Activated CD4-positive, alpha-beta T cell treated with anti-CD3 and anti-CD28 coated beads, Interleukin-2, amount 50 U/mL, for 4 hours (primary cell): ENCODE measurements around the gene CWC22.
"Not testable (repeated sequence)": the region's sequence is repeated elsewhere in the genome, so short reads cannot be mapped to it uniquely, and the experiment has no call there.

Source experiments
- DNase-seq, 2 experiments: peaks; one replicate each; pipeline ENCODE4 v3.0.0-alpha.2; 2020

The CWC22 gene

DNA sequence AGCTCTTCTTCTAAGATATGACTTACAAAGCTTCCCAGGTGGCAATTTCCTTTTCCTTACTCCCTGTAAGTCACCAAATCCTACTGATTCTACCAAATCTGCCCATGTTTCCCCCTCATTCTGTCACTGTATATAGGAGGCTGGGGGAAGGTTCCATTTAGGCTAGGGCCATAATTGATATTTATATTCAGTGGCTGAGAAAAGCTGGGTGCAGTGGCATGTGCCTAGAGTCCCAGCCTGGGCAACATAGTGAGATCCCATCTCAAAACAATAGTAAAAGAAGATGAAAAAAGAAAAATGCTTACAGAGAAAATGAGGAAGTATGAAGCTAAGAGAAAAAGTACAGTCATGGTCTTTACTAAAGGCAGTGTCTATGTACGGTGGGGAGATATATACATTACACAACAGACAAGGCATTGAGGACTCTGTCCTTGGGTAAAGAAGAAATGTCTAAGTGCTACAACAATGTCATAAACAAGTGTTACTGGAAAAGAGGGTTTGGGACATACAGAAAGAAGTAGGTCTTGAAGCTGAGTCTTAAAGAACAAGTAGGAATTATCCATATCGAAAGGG, 4.8 kb downstream of the CWC22 start:
- no peak for DNase-seq

GRCh38 chr2:180001726-180002125, 5.4 kb downstream of the CWC22 start:
- no peak for DNase-seq

DNA sequence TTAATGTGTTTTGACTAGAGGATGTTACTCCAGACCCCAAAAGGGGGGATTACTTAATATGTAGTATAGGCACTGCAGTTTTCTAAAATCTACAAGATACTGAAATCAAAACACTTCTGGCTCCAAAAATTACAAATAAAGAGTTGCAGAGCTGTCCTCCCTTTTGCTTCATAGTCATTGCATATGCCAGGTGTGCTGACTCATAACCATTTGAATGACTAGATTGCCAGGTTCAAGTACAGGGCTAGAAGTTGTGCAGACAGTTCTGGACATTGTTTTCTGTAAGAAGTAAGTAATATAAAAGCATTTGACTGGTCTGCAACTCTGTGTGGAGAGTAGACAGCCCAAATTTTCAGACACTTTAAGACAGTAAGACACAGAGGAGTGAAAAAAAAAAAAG, 6.7 kb downstream of the CWC22 start:
- no peak for DNase-seq

DNA sequence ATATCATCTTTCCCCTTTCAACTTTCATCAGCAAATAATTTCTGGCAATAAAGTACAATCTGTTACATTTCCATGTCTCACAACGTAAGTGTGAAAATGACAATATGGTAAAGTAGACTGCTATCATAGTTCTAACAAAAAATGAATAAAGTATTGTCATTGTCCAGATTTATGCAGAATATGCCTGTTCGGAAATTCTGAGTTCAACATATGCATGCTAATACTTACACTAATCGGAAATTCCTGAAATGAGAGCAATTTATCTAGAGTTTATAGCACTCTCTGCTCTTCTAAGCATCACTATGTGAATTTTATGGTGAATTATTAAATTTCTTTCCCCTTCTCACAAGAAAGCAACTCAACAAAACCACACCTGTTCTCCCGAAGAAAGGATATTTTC, 8.1 kb downstream of the CWC22 start:
- no peak for DNase-seq

DNA sequence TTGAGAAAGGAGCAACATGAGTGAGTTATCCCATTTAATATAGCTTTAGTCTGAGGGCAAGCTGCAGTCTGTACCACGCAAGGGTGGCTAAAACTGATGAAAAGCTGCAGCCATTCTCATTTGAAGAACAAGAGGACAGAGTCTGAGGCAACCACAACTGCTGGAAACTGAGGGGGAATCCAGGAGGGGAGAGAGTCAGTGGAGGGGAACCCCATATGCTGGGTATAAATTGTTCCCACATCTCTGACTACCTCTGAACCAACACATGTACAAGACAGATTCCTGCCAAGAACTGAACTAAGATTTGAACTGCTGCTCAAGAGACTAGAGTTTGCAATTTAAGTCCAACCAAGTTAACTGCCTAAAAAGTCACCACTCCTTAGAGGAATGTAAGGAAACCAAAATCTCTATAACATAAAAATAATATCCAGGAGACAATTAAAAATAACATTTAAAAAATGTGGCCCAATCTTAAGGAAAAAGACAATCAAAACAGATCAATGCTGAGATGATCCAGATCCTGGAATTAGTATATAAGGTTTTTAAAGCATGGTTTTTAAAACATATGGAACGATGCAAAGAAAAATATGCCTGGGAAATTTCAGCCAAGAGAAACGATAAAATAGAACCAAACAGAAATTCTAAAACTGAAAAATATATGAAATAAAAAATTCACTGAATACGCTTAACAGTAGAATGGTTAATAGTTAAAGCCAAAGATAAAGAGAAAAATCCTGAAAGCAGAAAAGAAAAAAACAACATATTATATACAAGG, 11.2 kb downstream of the CWC22 start:
- DNase-seq, result no peak

DNA sequence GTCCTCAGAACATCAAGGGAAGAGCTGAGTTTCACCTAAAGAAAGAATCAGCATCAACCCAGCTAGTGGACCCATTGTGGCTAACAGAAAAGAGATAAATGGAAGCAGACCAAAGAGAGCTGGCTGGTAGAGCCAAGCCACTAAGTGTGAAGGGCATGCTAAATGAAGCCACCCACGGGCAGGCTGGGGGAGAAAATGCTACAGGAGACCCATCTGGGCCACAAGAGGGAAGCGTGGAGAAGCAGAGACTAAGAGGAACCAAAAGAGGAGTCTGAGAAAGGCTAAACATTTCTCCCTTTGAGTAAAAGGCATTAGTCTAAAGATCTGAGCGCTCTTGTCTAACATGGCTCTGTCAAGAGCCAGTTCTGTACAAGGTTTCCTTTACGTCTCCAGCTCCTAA, 15.8 kb downstream of the CWC22 start:
- DNase-seq, result no peak

DNA sequence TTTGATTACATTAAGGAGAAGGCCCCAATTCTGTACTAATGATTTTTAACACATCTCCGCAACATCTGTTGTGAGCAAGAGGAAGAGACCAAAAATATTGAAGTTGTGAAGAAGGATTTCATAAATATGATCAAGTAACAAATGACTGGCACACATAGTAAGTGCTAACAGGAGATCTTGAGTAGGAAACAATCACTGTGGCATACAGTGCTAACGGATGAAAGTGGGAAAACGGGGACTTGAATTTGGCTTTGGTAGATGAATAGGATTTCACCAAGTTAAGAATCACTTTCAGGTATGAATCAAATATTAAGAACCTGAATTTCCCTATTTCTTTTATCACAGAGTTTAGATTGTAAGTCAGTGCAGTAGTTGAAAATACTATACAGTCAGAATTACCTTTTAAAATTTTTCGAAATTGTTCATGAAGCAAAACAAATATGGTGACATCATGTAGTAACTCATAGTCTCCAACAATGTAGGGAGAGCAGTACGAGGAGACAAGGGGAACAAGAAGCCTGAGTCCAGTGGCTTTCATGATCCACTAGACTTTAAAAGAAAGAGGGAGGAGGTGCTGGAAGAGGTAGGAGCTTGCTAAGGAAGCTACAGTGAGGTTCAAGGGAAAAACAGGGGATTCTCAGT, 16.3 kb downstream of the CWC22 start:
- DNase-seq, result no peak

- DNase-seq, result no peak
These were observed 19.2 kb downstream of the CWC22 start for GRCh38 chr2:179987916-179988315.

DNA sequence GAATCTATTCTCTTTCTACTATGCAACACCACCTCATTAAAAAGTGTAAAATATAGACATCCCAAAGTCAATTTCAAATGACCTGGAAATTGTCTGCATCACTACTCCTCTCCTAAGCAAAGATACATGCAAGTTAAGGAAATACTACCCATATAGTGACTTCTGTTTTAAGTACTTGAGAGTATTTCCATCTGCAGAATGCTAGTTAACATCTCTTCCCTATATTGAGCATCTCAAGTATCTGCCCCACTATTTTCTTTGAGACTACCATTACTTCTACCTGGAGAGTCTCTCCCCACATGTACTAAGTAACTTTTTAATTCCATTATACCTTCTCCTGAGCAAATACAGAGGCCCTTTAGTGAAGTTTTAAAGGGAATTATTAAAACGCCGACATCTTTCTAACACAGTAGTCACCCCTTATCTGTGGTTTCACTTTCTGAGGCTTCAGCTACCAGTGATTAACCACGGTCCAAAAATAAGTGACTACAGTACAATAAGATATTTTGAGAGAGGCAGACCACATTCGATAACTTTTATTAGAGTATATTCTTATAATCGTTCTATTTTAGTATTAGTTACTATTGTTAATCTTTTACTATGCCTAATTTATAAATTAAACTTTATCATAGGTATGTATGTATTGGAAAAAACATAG, 21.8 kb downstream of the CWC22 start:
- DNase-seq, result no peak

DNA sequence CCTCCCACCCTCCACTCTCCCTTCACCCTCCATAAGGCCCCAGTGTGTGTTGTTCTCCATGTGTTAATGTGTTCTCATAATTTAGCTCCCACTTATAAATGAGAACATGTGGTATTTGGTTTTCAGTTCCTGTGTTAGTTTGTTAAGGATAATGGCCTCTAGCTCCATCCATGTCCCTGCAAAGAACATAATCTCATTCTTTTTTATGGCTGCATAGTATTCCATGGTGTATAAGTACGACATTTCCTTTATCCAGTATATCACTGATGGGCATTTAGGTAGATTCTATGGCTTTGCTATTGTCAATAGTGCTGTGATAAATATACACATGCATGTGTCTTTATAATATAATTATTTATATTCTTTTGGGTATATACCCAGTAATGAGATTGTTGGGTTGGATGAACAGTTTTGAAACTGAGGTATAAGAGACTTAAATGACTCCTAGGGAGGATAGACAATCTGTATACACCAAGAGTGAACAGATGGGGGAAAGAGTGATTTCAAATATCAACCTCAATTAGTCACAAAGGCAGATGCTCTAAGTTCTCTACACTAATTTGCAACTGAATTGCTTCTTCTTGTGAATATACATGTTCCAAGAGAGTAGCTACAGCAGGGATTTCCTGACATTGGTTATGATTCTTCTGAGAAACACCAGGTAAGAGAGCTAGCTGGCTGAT, 23.7 kb downstream of the CWC22 start:
- DNase-seq, result no peak

GRCh38 chr2:179981085-179981484, 26.0 kb downstream of the CWC22 start:
- DNase-seq, result no peak

GRCh38 chr2:179974761-179975160, 32.3 kb downstream of the CWC22 start:
- no peak for DNase-seq

DNA sequence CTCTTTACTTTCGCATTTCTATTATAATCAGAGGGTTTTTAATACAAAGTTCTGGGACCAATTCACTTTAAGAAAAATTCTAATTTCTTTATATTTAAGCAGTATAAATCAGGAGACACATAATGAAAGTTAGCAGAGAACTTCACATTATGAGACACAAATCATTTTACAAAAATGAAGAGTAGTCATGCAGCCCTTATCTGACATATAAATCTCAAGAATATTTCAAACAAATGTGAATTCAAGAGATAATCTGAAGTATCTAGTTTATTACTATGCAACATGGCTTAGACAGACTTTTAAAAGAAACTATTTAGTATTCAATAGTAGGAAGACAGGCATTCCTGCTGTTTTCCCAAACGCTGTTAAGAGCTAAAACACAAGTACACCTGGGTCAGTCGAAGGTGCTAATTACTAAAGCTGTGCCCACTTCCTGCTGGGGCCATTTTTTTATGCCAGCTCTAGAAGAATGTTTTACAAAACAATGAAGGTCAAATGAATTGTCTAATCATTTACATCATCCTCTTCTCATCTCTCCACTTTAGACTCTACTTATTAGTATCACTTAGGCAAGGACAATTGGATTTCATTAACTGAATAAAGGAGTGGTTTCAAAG, 40.2 kb downstream of the CWC22 start:
- no peak for DNase-seq

DNA sequence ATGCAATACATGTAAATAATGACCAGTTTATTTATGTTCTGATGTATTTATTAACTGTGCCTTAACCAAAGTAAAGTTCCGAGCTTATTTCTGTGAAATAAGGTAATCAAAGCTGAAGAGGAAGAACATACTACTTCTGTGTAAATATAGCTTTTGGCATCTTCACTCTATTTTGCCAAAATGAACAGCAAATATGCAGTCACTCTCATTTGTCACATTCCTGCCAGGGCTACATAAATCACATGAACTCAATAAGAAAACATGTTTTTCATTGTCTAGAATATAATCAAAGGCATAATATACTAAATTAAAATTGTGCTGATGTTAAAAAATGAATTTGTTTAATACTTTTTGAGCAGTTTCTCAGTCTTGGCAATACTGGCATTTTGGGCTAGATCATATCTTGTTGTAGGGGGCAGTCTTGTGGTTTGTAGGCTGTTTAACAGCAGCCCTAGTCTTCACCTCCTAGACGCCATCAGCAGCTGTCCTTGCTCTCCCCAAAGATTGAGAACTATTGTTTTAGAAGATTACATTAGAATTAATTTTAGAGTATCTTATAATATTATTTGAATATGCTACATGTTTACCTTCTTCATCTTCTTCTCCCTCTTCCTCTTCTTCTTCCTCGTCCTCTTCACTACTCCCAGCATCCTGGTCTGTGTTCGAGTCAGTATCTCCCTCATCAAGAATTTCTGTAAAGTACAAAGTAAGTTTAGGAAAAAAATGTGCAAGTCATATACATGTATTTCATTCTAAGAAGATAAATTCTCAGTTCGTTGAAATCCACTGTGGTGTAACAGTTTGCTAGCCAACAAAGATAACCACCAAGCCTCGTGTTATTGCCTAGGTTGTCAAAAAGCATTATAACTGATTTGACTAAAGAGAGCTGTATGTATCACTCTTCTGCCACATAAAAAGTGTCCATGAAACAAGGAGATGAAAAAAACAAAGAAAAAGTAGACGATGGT, 41.5 kb downstream of the CWC22 start:
- DNase-seq, result no peak

GRCh38 chr2:179963626-179964025, 43.5 kb downstream of the CWC22 start:
- no peak for DNase-seq

GRCh38 chr2:179958251-179958650, 48.8 kb downstream of the CWC22 start:
- DNase-seq, result not testable (repeated sequence)

GRCh38 chr2:179954026-179954425, 53.1 kb downstream of the CWC22 start:
- DNase-seq, result no peak

GRCh38 chr2:179953359-179953758, 53.7 kb downstream of the CWC22 start:
- DNase-seq, result no peak

DNA sequence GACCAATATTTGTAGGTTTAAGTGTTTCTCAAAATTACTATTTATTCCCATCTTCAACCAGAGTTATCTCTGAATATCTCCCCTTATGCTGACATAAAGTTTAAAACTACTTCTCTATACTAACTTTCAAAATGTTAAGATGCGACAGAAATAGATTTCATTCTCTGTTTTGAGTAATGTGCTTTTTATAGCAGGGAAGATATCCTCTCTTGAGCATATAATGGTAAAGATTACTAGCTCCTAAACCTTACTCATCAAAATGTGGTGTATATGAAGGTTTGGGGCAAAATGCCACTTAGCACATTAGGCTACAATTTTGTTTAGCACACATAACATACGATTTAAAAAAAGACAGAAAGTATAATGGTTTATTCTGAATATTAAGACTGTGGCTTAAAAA, 54.4 kb downstream of the CWC22 start:
- no peak for DNase-seq

DNA sequence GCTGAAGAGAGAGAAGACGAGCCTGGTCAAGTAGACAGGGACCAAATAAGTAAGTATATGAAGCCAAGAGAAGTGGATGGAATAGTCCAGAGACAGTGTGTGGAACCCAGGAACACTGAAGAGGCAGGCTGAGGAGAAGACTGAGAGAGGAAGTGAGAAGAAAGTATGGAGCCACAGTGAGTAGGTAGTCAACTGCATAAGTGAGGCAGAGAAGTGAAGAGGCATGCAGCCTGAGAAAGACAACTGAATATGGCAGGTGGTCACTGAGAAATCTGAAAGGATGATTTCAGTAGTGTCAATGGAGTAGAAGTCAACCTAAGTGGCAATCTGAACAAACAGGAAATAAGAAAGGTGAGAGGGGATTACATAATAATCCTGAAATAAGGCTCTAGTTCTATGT, 55.4 kb downstream of the CWC22 start:
- no peak for DNase-seq

- no peak for DNase-seq
These were observed 56.7 kb downstream of the CWC22 start for GRCh38 chr2:179950391-179950790.

DNA sequence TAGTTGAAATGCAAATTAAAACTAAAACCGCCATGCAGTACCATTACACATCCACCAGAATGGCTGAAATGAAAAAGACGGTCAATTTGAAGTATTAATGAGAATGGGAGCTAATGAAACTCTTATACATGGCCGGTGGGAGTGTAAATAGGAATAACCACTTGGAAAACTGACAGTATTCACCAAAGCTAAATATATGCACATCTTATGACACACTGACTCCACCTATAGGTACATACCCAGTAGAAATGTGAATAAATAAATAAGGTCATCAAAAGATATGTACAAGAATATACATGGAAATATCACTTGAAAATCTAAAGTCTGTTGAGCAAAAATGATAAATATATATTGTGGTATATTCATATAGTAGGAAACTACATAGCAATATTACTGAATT, 57.7 kb downstream of the CWC22 start:
- DNase-seq, result no peak
